HCT116 (cell line): Measurements from ENCODE around the gene MAFG. TPM values are rescaled to one million over a fixed set of nuclear protein-coding genes. Genes with fewer than 3 reads are reported as not detected.

Source experiments
- ATAC-seq: fragments of 200-7000 bp; cut with Tn5 transposase; 2 replicates; pipeline ENCODE4 v1.9.1; 2020; ENCODE audit warnings: mild to moderate bottlenecking, moderate library complexity
- BruUV-seq: library from RNA; stranded (reverse); fragments of 400-500 nt; replicated peaks from 2 replicates; lab custom pipeline; 2021; lab: Mats Ljungman, UMichigan
- CTCF ChIA-PET: fragments of 300-600 bp; sonication (Branson Sonifier 250); formaldehyde crosslinking; loops from one replicate; lab custom pipeline; 2021; ENCODE audit warnings: antibody characterized with exemption; lab: Charles Lee
- POLR2A ChIA-PET: fragments of 300-600, 350-600 bp; sonication (Branson Sonifier 250); formaldehyde crosslinking; loops from one replicate; lab custom pipeline; 2021; ENCODE audit warnings: antibody characterized with exemption; lab: Charles Lee
- RAD21 ChIA-PET, 2 experiments: fragments of 300-600 bp; sonication (Branson Sonifier 250); formaldehyde crosslinking; loops; one replicate each; lab custom pipeline; 2023; ENCODE audit warnings: low total read pairs in 2 of 2; ENCODE audit not compliant: uncharacterized antibody in 2 of 2, unreplicated experiment in 2 of 2, low non-redundant PET in 1 of 2; lab: Charles Lee
- DNase-seq: peaks from one replicate; pipeline ENCODE4 v3.0.0-alpha.2; 2010; ENCODE audit warnings: low read depth, low spot score
- H2AFZ ChIP-seq: fragments of 200-600 bp; shearing (Covaris generic), sonication (generic); 2 replicates; pipeline ENCODE4 v1.6.1; 2017; ENCODE audit warnings: low read depth, mixed run types, mixed read lengths, antibody characterized with exemption, low read length; ENCODE audit not compliant: poor library complexity, severe bottlenecking
- H3K27ac ChIP-seq: 2 replicates; pipeline ENCODE4 v1.5.1; 2012; ENCODE audit warnings: low read depth, low read length
- H3K27me3 ChIP-seq: fragments of 200-600 bp; sonication (generic); 2 replicates; pipeline ENCODE4 v1.6.1; 2016; ENCODE audit warnings: mixed run types, low read length, mixed read lengths; ENCODE audit not compliant: insufficient read depth
- H3K36me3 ChIP-seq, 2 experiments: fragments of 200-500 bp in 1 of 2; fragments of 200-600 bp in 1 of 2; sonication (Bioruptor generic) in 1 of 2; sonication (generic) in 1 of 2; 2 replicates each; pipeline versions ENCODE4 v1.5.1 to v1.6.1; 2014 to 2016; ENCODE audit warnings: low read length in 2 of 2, inconsistent platforms in 1 of 2, mixed read lengths in 1 of 2, mixed run types in 1 of 2; ENCODE audit not compliant: insufficient read depth in 2 of 2, control insufficient read depth in 1 of 2
- H3K4me1 ChIP-seq, 2 experiments: fragments of 200-600 bp in 1 of 2; sonication (generic) in 1 of 2; 2 replicates each; pipeline versions ENCODE4 v1.5.1 to v1.6.1; 2012 to 2017; ENCODE audit warnings: low read length in 2 of 2, inconsistent platforms in 1 of 2, mild to moderate bottlenecking in 1 of 2, mixed read lengths in 1 of 2, mixed run types in 1 of 2, moderate library complexity in 1 of 2; ENCODE audit not compliant: insufficient read depth in 2 of 2, control insufficient read depth in 1 of 2
- H3K4me2 ChIP-seq: fragments of 200-600 bp; sonication (generic); 2 replicates; pipeline ENCODE4 v1.6.1; 2017; ENCODE audit warnings: mixed run types, low read length, mixed read lengths
- H3K4me3 ChIP-seq, 2 experiments: fragments of 200-600 bp in 1 of 2; sonication (generic) in 1 of 2; replicated peaks in 1 of 2; 2 replicates each; pipeline ENCODE4 v1.5.1; 2011 to 2016; ENCODE audit warnings: low read length in 2 of 2, control low read depth in 1 of 2, low read depth in 1 of 2, mild to moderate bottlenecking in 1 of 2, mixed read lengths in 1 of 2, mixed run types in 1 of 2
- H3K79me2 ChIP-seq: fragments of 200-600 bp; sonication (generic); 2 replicates; pipeline ENCODE4 v1.6.1; 2017; ENCODE audit warnings: mild to moderate bottlenecking, mixed run types, low read length, moderate library complexity, mixed read lengths; ENCODE audit not compliant: insufficient read depth
- H3K9ac ChIP-seq: fragments of 200-600 bp; sonication (generic); 2 replicates; pipeline ENCODE4 v1.6.1; 2016; ENCODE audit warnings: low read length, mixed read lengths
- H3K9me2 ChIP-seq: fragments of 200-600 bp; sonication (generic), shearing (Covaris generic); 2 replicates; pipeline ENCODE4 v1.6.1; 2017; ENCODE audit warnings: mixed run types, mild to moderate bottlenecking, moderate library complexity; ENCODE audit not compliant: insufficient read depth
- H3K9me3 ChIP-seq, 2 experiments: fragments of 200-500 bp in 1 of 2; fragments of 200-600 bp in 1 of 2; sonication (Bioruptor generic) in 1 of 2; sonication (generic) in 1 of 2; 2 replicates each; pipeline ENCODE4 v1.6.1; 2014 to 2017; ENCODE audit warnings: low read length in 2 of 2, mixed read lengths in 2 of 2, inconsistent platforms in 1 of 2, low read depth in 1 of 2, mild to moderate bottlenecking in 1 of 2, mixed run types in 1 of 2, moderate library complexity in 1 of 2; ENCODE audit not compliant: control insufficient read depth in 1 of 2, insufficient read depth in 1 of 2
- H4K20me1 ChIP-seq: fragments of 200-600 bp; sonication (generic), shearing (Covaris generic); 2 replicates; pipeline ENCODE4 v1.6.1; 2017; ENCODE audit warnings: mixed run types, mild to moderate bottlenecking, moderate library complexity; ENCODE audit not compliant: insufficient read depth
- ATF3 ChIP-seq: IDR thresholded peaks from 2 replicates; pipeline ENCODE4 v1.6.1; 2012
- CBX3 ChIP-seq: IDR thresholded peaks from 2 replicates; pipeline ENCODE4 v1.6.1; 2012; ENCODE audit warnings: low read depth
- EZH2 ChIP-seq: fragments of 200-600 bp; sonication (generic); IDR thresholded peaks from 2 replicates; pipeline ENCODE4 v1.6.1; 2017; ENCODE audit warnings: antibody characterized with exemption, mixed run types
- POLR2A ChIP-seq: IDR thresholded peaks from 2 replicates; pipeline ENCODE4 v1.7.0; 2011; ENCODE audit warnings: borderline replicate concordance; ENCODE audit not compliant: insufficient read depth, insufficient read length; ENCODE audit errors: extremely low read depth
- POLR2AphosphoS5 ChIP-seq: IDR thresholded peaks from 2 replicates; pipeline ENCODE4 v1.6.1; 2011; ENCODE audit warnings: mild to moderate bottlenecking, low read depth, low read length, moderate library complexity
- SIN3A ChIP-seq: IDR thresholded peaks from 2 replicates; pipeline ENCODE4 v1.6.1; 2012; ENCODE audit warnings: low read depth
- SP1 ChIP-seq: IDR thresholded peaks from 2 replicates; pipeline ENCODE4 v1.6.1; 2012; ENCODE audit warnings: low read depth
- SRF ChIP-seq: IDR thresholded peaks from 2 replicates; pipeline ENCODE4 v1.6.1; 2012; ENCODE audit warnings: low read depth
- TCF7L2 ChIP-seq: IDR thresholded peaks from 2 replicates; pipeline ENCODE4 v1.7.0; 2011; ENCODE audit warnings: borderline replicate concordance, inconsistent platforms; ENCODE audit not compliant: insufficient read depth, insufficient read length; ENCODE audit errors: extremely low read depth
- YY1 ChIP-seq: IDR thresholded peaks from 2 replicates; pipeline ENCODE4 v1.6.1; 2011; ENCODE audit warnings: low read length, low read depth, moderate library complexity, mild to moderate bottlenecking; ENCODE audit not compliant: insufficient replicate concordance; ENCODE audit errors: extremely low read depth
- ZFX ChIP-seq: fragments of 450-650 bp; IDR thresholded peaks from 2 replicates; pipeline ENCODE4 v1.6.1; 2017
- intact Hi-C: fragments of 100-400 bp; cut with micrococcal nuclease; formaldehyde crosslinking; loops from 2 replicates; pipeline ENCODE4 v1.10.0; 2022
- total RNA-seq: library from RNA; stranded (reverse); gene quantifications from one replicate; pipeline ENCODE4 v1.2.1, GENCODE V29; 2021; ENCODE audit not compliant: unreplicated experiment

Gene MAFG
- total RNA-seq, 1 experiment from 2014 or later: 46.8 TPM

- ChIA-PET POLR2A (interaction anchor here (0.9 kb wide), 1 partner anchor 17 kb away, joined by 3 read pairs; no protein-coding TSS in a partner anchor), CTCF (no interaction called here)
- H3K4me3 ChIP-seq: no peak overlapping the region
Observed at GRCh38 chr17:81932333-81932983, 4.9 kb upstream of the MAFG start.

GRCh38 chr17:81931557-81932332 lies 4.2 kb upstream of the MAFG start:
- DNase-seq (no peak), ATAC-seq (no peak)
- RAD21 ChIA-PET: no interaction called here
- CTCF ChIA-PET: no interaction called here
- H3K4me3 ChIP-seq: no peak overlapping the region
- no peak overlapping the region for H3K9ac ChIP-seq
- H3K79me2 ChIP-seq: peaks cover 25% of the 10 kb centered on the region
- no peaks in the 10 kb centered on the region for H3K9me2 ChIP-seq
- POLR2A ChIA-PET: interaction anchor here (0.9 kb wide), 1 partner anchor 16 kb away, joined by 3 read pairs; no protein-coding TSS in a partner anchor
- H3K27me3 ChIP-seq: no peaks in the 10 kb centered on the region
- no peak overlapping the region for H2AFZ ChIP-seq
- H3K4me1 ChIP-seq: peaks cover 14 to 60% of the 10 kb centered on the region in 2 experiments; a peak in 3 of 4 replicates
- peaks cover 6 to 33% of the 10 kb centered on the region in 2 experiments; a peak in 2 of 4 replicates for H3K36me3 ChIP-seq
- no peaks in the 10 kb centered on the region for H4K20me1 ChIP-seq
- no peaks in the 10 kb centered on the region for H3K9me3 ChIP-seq
- H3K4me2 ChIP-seq: no peak overlapping the region
- intact Hi-C loops: no loop called here
- H3K27ac ChIP-seq: 0 out of 2 replicates have a peak overlapping the region, but pooled peaks have one; percentile 11
- no TSS peak for BruUV-seq
- TF ChIP-seq SIN3A (peak; percentile 43; the same call in 1 of the 2 replicates), SRF (no peak), ATF3 (no peak), YY1 (no peak), POLR2AphosphoS5 (peak; percentile 44), POLR2A (peak; percentile 21), EZH2 (no peak), ZFX (no peak), TCF7L2 (no peak), SP1 (no peak)

More at GRCh38 chr17:81932333-81932983, 4.9 kb upstream of the MAFG start:
- DNase-seq (no peak), ATAC-seq (no peak)
- H3K4me2 ChIP-seq: no peak overlapping the region
- H3K36me3 ChIP-seq: peaks cover 6 to 33% of the 10 kb centered on the region in 2 experiments; a peak in 2 of 4 replicates
- H3K9ac ChIP-seq: no peak overlapping the region
- no peaks in the 10 kb centered on the region for H3K9me2 ChIP-seq
- H3K9me3 ChIP-seq: no peaks in the 10 kb centered on the region
- H3K27me3 ChIP-seq: no peaks in the 10 kb centered on the region
- TSS peak; percentile 4 for BruUV-seq
- TF ChIP-seq SIN3A (peak; percentile 39), CBX3 (no peak)
- TF ChIP-seq, all 23 proteins: peak for 1
- Histone ChIP-seq H3K4me1 (peaks cover 14 to 64% of the 10 kb centered on the region in 2 experiments; a peak in 3 of 4 replicates), H2AFZ (no peak overlapping the region), H3K27ac (0 out of 2 replicates have a peak overlapping the region, but pooled peaks have one; percentile 11), H3K79me2 (peaks cover 22% of the 10 kb centered on the region), H4K20me1 (no peaks in the 10 kb centered on the region)
- RAD21 ChIA-PET: no interaction called here
- intact Hi-C loops: no loop called here
